Testis (tissue), 3 donors: ENCODE data around the gene LIN7A. TPM values are rescaled to one million over a fixed set of nuclear protein-coding genes. Genes with fewer than 3 reads are reported as not detected.

Source experiments
- DNase-seq: peaks from one replicate; pipeline ENCODE4 v3.0.0-alpha.2; 2019
- H3K27ac ChIP-seq, 2 donors: fragments of 200-600 bp; sonication (generic); one replicate each; pipeline ENCODE4 v1.5.1; 2019
- H3K27me3 ChIP-seq: fragments of 200-600 bp; sonication (generic); one replicate; pipeline ENCODE4 v1.5.1; 2019
- H3K36me3 ChIP-seq: fragments of 200-600 bp; sonication (generic); one replicate; pipeline ENCODE4 v1.5.1; 2017; ENCODE audit warnings: low read depth; ENCODE audit errors: missing control alignments
- H3K4me1 ChIP-seq: fragments of 200-600 bp; sonication (generic); one replicate; pipeline ENCODE4 v1.5.1; 2019
- H3K4me3 ChIP-seq, 2 donors: fragments of 200-600 bp; sonication (generic); one replicate each; pipeline ENCODE4 v1.5.1; 2017 to 2019
- H3K9me3 ChIP-seq: fragments of 200-600 bp; sonication (generic); one replicate; pipeline ENCODE4 v1.5.1; 2017
- POLR2A ChIP-seq: fragments of 450-650 bp; IDR thresholded peaks from one replicate; pipeline ENCODE4 v1.6.1; 2017; ENCODE audit warnings: antibody characterized with exemption, mild to moderate bottlenecking, moderate library complexity
- WGBS, 2 donors: methylation state at CpG; one replicate each; pipeline ENCODE4 v1.1.5; 2018; 5-methylcytosine and 5-hydroxymethylcytosine counted together
- intact Hi-C: fragments of 100-400 bp; cut with DNase I; formaldehyde crosslinking; loops from one replicate; pipeline ENCODE4 v1.15.1; 2023; ENCODE audit warnings: low total_unique reads
- polyA plus RNA-seq: library from polyadenylated mRNA; stranded (reverse); fragments of 350-450 nt; fragmentation: Illumina TruSeq; extraction: RNeasy Lipid Tissue Mini Kit (QIAGEN cat#74804); gene quantifications from one replicate; pipeline ENCODE4 v1.2.3, GENCODE V29; 2014; ENCODE audit warnings: low read depth, low replicate concordance; ENCODE audit not compliant: insufficient read depth
- total RNA-seq, 2 donors: library from RNA; depleted of rRNA; stranded (reverse); fragments of >200 nt; gene quantifications; one replicate each; pipeline ENCODE4 v1.2.3, GENCODE V29; 2016
- TF ChIP-seq, protein P1 (sequence below), 3 experiments: fragments of 450-650 bp in 2 of 3; fragments of 200-600 bp in 1 of 3; sonication (generic) in 1 of 3; IDR thresholded peaks; one replicate each; pipeline ENCODE4 v1.5.1; 2016 to 2019; ENCODE audit warnings: antibody characterized with exemption in 3 of 3, mild to moderate bottlenecking in 2 of 3, moderate library complexity in 1 of 3

The LIN7A gene
- total and polyA plus RNA-seq, 3 donors from 2014 or later, result 5.8 to 48.6 (median 12.0) TPM

DNA sequence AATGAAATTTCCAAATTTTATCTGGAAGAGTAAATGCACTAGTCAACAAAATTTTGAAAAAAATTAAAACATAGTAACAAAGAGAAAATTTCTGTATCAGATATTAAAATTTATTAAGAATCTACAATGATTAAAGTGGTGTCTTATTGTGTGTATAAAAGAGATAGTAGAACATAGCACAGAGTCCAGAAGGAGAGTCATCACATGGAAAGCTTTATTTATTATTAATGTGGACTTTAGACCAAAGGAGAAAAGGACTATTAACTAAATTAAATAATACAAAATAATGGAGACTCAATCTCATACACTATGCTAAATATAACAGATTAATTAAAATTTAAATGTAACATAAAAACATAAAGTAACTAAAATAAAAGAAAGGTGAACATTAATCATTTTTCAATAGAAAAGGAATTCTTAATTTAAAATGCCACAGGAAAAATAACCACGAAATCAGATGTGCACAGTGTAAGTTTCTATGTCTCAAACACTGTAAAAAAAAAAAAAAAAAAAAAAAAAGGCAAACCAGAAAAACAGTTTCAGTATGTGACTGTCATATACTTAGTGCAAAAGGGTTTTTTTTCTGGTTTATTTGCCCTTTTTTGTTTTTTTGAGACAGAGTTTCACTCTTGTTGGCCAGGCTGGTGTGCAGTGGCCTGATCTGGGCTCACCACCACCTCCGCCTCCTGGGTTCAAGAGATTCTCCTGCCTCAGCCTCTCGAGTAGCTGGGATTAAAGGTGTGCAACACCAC, 125.6 kb downstream of the LIN7A start:
- TF ChIP-seq POLR2A, result no peak
- TF ChIP-seq, protein P1, sequence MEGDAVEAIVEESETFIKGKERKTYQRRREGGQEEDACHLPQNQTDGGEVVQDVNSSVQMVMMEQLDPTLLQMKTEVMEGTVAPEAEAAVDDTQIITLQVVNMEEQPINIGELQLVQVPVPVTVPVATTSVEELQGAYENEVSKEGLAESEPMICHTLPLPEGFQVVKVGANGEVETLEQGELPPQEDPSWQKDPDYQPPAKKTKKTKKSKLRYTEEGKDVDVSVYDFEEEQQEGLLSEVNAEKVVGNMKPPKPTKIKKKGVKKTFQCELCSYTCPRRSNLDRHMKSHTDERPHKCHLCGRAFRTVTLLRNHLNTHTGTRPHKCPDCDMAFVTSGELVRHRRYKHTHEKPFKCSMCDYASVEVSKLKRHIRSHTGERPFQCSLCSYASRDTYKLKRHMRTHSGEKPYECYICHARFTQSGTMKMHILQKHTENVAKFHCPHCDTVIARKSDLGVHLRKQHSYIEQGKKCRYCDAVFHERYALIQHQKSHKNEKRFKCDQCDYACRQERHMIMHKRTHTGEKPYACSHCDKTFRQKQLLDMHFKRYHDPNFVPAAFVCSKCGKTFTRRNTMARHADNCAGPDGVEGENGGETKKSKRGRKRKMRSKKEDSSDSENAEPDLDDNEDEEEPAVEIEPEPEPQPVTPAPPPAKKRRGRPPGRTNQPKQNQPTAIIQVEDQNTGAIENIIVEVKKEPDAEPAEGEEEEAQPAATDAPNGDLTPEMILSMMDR (IDR thresholded peaks at IDR 0.05), result no peak
- 82 to 89% methylated on average over 3 of the region's 3 CpGs for WGBS, 2 donors
- Histone ChIP-seq H3K27ac (no peak overlapping the region), H3K4me3 (no peak overlapping the region), H3K9me3 (no peaks in the 10 kb centered on the region), H3K4me1 (no peaks in the 10 kb centered on the region), H3K27me3 (no peaks in the 10 kb centered on the region), H3K36me3 (no peaks in the 10 kb centered on the region)
- intact Hi-C loops, result no loop called here
- DNase-seq, result no peak

DNA sequence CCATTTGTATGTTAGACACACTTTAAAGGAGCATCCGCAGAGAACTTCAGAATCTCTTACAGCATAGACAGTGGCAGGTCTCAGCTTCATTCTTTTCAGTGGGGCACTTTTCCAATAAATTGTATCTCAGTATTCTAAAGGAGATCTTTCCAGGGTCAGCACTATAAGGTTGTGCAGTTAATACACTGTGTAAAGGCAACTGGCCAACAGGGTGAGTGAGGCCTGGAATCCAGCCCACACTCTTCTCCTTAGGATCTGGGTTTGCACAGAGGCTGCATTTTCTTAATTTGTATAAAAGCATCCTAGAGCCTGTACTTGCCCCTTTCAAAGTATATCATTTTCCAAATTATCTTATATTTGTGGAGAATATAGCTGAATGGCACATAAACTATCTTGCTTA, 126.9 kb downstream of the LIN7A start:
- TF ChIP-seq POLR2A, result no peak
- TF ChIP-seq, protein P1 (IDR thresholded peaks at IDR 0.05), result no peak
- no peak overlapping the region for H3K27ac ChIP-seq
- intact Hi-C loops, result no loop called here
- H3K4me3 ChIP-seq, result no peak overlapping the region
- no peak for DNase-seq
- no peaks in the 10 kb centered on the region for H3K27me3 ChIP-seq
- no peaks in the 10 kb centered on the region for H3K9me3 ChIP-seq
- no peaks in the 10 kb centered on the region for H3K4me1 ChIP-seq
- no peaks in the 10 kb centered on the region for H3K36me3 ChIP-seq
- WGBS, 2 donors, result 0 to 52% methylated on average over 1 of the region's 1 CpG

DNA sequence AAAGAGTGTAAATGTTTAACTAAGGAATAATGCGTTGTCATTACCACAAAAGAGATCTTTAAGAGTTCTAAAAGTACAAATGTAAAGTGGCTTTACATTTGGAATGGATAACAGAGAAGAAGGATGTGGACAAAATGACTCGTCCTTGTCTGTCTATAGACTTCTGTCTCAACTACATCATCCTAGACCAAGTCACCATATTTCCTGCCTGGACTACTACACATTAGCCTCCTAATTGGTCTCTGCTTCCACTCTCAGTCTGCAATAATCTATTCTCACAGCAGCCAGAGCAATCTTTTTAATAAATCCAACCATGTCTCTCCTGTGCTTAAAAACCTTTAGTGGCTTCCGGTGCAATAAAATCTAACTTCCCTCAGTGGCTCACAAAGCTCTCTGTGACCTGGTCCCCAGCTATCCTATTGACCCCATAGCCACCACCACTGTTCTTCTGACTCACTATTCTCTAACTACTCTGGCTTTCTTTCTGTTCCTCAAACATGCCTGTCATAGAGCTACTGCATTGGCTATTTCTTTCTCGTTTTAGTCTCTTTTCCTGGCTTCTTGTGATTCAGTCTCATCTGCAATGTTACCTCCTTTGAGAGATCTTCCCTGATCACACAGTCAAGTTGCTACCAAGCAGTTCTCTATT, 130.0 kb downstream of the LIN7A start:
- intact Hi-C loops, result no loop called here
- 68 to 82% methylated on average over 4 of the region's 4 CpGs for WGBS, 2 donors
- no peak for TF ChIP-seq POLR2A
- TF ChIP-seq, protein P1 (IDR thresholded peaks at IDR 0.05), result no peak

DNA sequence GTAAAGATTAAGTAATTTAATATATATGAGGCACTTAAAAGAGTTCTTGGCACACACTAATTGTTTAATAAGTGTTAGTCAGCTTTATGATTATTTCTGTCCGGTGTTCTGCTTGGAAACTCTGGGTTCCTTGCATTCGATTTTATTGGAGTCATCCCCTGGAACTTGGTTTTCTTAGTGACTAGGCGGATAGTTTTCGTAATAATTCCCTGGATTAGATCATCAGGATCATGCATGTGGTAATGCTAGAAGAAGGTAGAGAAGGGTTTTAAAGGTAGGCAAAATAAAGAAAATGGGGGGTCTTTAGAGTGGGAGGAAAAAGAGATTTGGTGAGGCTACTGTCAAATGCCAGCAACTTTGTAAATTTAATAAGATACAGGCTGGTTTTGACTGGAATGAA, 132.6 kb downstream of the LIN7A start:
- DNase-seq, result no peak
- no peak for TF ChIP-seq POLR2A
- TF ChIP-seq, protein P1 (IDR thresholded peaks at IDR 0.05), result no peak
- intact Hi-C loops, result no loop called here
- no peaks in the 10 kb centered on the region for H3K36me3 ChIP-seq
- no peak overlapping the region for H3K27ac ChIP-seq
- H3K27me3 ChIP-seq, result no peaks in the 10 kb centered on the region
- WGBS, 2 donors, result 89 to 93% methylated on average over 4 of the region's 4 CpGs
- no peak overlapping the region for H3K4me3 ChIP-seq
- H3K4me1 ChIP-seq, result no peaks in the 10 kb centered on the region
- no peaks in the 10 kb centered on the region for H3K9me3 ChIP-seq

More for the DNA sequence above, 130.0 kb downstream of the LIN7A start:
- H3K4me3 ChIP-seq, result no peak overlapping the region
- H3K27me3 ChIP-seq, result no peaks in the 10 kb centered on the region
- no peaks in the 10 kb centered on the region for H3K4me1 ChIP-seq
- no peak overlapping the region for H3K27ac ChIP-seq
- DNase-seq, result no peak
- no peaks in the 10 kb centered on the region for H3K9me3 ChIP-seq
- H3K36me3 ChIP-seq, result no peaks in the 10 kb centered on the region
